ENCODE results near the gene LRFN4.
A peak's percentile ranks its signal among the peaks of the same experiment; 100 is the strongest.

LRFN4 gene

DNA sequence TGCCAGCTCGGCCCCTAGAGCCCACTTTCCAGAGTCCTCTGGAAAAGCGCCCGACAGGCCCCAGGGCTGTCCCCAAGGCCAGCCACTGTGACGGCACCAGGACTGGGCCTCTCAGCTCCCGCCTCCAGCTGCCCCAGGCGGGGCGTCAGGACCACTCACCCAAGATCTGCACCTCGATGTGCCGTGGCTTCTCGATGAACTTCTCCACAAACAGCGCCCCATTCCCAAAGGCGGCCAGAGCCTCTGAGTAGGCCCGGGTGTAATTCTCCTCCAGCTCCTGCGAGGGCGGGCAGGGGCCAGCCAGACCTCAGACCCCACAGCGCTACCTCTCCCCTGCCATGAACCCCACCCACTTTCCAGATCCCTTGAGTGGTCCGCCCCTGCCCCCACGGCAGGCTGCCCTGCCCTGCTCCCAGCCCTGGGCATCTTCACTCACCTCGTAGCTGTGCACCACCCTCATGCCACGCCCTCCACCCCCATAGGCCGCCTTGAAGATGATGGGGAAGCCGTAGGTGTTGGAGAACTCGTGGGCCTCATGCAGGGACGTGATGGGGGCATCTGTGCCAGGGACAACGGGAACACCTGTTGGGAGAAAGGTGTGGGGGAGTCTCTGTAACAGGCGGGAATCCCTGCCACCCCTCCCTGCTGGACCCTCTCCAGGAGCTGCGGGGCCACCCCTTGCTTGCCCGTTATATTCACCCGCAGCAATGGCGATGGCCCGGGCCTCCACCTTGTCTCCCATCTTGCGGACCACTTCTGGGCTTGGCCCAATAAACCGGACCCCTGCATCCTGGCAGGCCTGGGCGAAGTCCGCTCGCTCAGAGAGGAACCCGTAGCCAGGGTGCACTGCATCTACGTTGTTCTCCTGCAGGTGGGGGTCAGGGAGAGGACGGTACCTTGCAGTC is 14.0 kb downstream of the LRFN4 start:
- DNase-seq (ENCODE audit: low read depth in 2 of 3, low spot score in 2 of 3): no peak

DNA sequence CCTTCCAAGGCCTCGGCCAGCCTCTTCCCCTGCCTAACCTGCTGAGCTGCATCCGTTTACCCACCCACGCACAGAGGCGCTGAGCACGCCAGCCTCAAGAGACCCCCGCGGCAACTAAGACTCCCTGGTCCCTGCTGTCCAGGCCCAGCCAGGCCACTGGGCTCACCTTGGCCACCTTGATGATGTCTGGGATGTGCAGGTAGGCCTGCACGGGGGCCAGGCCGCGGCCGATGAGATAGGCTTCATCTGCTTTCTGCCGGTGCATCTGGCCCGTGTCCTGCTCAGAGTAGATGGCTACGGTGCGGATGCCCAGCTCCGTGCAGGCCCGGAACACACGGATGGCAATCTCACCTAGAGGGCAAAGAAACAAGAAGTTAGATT is 14.6 kb downstream of the LRFN4 start:
- DNase-seq (ENCODE audit: low read depth in 2 of 3, low spot score in 2 of 3): no peak

- no peak for DNase-seq (ENCODE audit: low read depth in 2 of 3, low spot score in 2 of 3)
Observed at GRCh38 chr11:66874232-66874631, 17.4 kb downstream of the LRFN4 start.

GRCh38 chr11:66875378-66875777 is 18.5 kb downstream of the LRFN4 start:
- no peak for DNase-seq (ENCODE audit: low read depth in 2 of 3, low spot score in 2 of 3)

DNA sequence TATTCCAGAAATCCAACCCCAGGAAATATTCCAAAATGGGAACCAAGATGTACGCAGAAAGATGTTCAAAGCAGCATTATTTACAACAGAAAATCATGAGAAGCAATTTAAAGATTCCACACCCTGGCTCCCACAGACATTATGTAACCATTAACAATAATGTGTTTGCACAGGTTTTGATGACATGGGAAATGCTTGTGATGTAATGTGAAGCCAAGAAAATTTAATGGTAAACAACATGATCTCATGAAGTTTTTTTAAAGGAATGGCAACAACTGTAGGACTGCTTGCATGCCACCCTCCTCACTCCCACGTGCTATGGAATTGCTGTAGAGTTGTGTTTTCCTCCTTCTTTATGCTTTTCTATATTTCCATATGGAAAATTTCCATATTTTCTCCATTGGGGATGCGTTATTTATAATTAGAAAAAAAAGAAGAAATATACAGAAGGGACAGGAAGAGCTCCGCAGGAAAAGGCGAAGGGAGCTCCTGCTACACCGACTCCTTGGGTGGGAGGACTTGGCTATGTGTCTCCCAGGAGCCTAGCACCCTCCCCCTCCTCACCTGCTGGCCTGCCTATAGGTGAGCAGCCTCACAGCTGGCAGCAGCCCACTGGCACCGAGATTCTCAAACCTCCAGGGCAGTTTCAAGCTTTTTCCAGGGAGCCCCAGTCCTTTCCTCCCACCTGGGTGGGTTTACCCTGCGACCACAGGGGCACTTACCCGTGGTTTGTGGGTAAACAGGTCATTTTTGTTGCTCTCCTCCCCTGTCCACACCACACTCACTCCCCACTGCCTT is 20.9 kb downstream of the LRFN4 start:
- no peak for DNase-seq (ENCODE audit: low read depth in 2 of 3, low spot score in 2 of 3)

GRCh38 chr11:66878474-66878873 is 21.6 kb downstream of the LRFN4 start:
- no peak for DNase-seq (ENCODE audit: low read depth in 2 of 3, low spot score in 2 of 3)

- DNase-seq (ENCODE audit: low read depth in 2 of 3, low spot score in 2 of 3): no peak
Observed at GRCh38 chr11:66879000-66879399, 22.1 kb downstream of the LRFN4 start.

DNA sequence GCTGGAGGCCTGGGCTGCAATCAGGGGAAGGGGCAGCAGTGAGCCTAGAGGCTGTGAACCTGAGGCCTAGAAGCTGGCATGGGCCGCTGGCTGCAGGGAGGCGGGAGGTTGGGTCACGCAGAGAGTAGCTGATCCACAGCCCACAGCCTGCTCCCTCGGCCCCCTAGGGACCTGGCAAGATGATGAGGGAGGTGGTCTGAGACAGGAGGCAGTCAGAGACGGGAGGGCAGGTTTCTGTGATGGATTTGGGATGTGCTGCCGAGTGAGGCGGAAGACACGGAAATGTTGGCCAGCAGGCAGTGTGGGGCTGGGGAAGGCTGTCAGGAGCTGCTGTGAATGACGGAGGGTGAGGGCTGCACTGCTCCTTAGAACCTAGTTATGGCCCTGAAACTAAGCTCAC is 22.7 kb downstream of the LRFN4 start:
- DNase-seq (ENCODE audit: low read depth in 2 of 3, low spot score in 2 of 3): no peak

GRCh38 chr11:66879999-66880398 is 23.1 kb downstream of the LRFN4 start:
- no peak for DNase-seq (ENCODE audit: low read depth in 2 of 3, low spot score in 2 of 3)

DNA sequence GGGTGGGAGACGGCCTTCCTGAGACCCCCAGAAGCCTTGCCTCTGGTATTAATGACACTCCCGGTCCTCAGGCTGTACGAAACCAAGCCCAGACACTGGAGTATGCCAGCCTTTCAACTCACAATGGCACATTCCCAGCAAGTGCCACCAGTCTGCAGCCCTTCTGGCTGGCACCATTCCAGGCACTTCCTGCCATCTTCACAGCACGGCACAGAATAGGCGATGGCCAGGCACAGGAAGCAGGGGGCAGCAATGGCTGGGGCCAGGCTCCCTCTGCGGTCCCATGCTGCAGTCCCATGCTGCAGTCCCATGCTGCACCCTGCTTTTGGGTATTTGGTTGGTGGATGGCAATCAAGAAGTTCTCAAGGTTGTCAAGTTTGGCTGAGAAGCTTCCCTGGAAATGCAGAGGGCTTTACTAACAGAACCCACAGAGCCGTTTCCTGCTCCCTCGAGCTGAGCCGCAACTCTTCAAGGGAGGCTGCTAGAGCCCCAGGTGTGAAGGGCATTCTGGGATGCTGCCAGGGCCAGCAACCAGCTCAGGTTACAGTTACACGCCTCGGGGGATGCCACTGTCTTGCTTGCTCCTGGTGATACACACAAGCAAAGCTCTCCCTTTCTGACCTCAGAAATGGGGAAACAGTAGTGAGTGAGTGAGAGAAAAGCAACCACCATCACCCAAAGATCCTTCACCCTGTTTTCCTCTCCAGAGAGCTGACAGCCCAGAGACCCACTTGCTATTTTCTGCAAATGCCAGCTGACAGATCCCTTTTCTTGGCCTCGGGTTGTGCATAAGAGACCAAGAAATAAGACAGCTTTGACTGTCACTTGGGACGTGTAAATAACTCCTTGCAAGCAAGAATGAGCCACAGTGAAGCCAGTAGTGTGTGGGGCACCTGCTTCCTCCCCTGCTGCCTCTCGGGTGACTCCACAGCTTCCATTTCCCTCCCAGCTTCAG is 23.9 kb downstream of the LRFN4 start:
- no peak for DNase-seq (ENCODE audit: low read depth in 2 of 3, low spot score in 2 of 3)

DNA sequence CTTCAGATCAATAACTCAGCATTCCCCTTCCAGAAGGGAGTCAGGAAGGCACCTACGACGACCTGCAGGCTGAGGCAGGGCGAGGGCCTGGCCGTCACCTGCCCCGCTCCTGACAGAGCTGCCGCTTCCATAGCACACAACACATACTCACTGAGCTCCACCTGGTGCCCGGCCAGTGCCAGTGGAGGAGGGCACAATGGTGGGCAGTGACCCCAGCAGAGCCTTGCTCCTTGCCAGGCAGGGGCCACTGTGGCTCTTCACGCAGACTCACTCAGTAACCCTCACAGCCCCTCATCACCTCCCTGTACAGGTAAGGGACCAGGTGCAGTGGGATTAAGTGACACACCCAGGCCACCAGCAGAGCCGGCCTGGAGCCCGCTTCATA is 24.6 kb downstream of the LRFN4 start:
- no peak for DNase-seq (ENCODE audit: low read depth in 2 of 3, low spot score in 2 of 3)

- DNase-seq (ENCODE audit: low read depth in 2 of 3, low spot score in 2 of 3): no peak
Observed at GRCh38 chr11:66881927-66882452, 25.1 kb downstream of the LRFN4 start.

DNA sequence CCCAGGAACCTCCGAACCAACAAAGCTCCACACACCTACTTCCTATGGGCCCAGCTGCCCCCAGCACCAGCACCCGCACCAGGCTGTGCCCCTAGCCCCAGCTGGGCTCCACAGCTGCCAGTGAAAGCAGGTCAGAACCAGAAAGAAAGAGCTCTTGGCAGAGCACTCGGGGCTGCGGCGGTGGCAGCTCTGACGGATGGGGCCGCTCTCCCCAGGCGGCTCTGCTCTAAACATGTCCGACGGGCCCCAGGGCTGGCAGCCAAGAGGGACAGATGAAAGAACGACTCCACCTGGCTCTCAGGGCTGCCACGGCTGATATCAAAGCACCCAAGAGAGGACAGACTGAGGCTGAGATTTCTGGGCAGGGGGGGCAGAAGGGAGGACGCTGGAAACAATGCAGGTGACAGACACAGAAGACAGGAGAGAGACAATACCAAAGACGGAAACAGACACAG is 25.7 kb downstream of the LRFN4 start:
- DNase-seq (ENCODE audit: low read depth in 2 of 3, low spot score in 2 of 3): no peak

- DNase-seq (ENCODE audit: low read depth in 2 of 3, low spot score in 2 of 3): peak in 2 of 3 experiments; percentile 32 to 51
Observed at GRCh38 chr11:66883016-66883965, 26.4 kb downstream of the LRFN4 start.

GRCh38 chr11:66884443-66884842 is 27.6 kb downstream of the LRFN4 start:
- no peak for DNase-seq (ENCODE audit: low read depth in 2 of 3, low spot score in 2 of 3)

DNA sequence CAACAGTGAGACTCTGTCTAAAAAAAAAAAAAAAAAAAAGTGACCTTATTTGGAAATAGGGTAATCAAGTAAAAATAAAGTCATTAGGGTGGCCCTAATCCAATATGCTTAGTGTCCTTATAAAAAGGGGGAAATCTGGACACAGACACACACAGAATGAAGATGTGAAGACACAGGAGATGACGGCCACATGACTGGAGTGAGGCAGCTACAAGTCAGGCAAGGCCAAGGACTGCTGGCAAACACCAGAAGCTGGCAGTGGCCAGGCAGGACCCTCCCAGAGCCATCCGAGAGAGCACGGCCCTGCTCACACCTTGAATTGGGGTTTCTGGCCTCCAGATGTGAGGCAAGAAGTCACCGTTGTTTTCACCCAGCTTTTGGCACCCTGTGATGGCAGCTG is 28.6 kb downstream of the LRFN4 start:
- DNase-seq (ENCODE audit: low read depth in 2 of 3, low spot score in 2 of 3): no peak

DNA sequence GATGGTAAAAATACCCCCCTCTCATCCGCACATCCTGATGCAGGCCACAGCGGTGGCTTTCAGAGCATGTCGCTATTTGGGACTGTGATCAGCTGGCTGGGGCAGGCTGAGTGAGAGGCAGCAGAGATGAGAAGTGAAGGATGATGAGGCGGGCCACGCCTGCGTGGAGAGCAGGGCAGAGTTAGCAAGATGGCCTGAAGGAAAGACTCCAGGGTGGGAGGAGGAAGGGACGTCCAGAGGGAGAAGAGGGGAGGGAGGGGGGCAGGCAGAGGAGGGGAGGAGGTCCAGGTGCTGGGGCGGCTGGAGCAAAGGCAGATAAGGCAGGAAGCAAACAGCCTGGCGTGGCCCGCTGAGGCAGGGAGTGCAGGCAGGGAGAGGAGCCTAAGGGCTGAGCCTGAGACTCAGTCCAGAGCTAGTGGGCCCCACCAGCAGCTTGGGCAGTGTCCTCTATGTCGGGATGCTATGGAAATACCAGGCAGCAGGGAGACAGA is 29.1 kb downstream of the LRFN4 start:
- no peak for DNase-seq (ENCODE audit: low read depth in 2 of 3, low spot score in 2 of 3)

- DNase-seq (ENCODE audit: low read depth in 2 of 3, low spot score in 2 of 3): no peak
Observed at GRCh38 chr11:66886671-66887221, 29.9 kb downstream of the LRFN4 start.

GRCh38 chr11:66887526-66887925 is 30.7 kb downstream of the LRFN4 start:
- no peak for DNase-seq (ENCODE audit: low read depth in 2 of 3, low spot score in 2 of 3)

Measured in activated CD8-positive, alpha-beta memory T cell treated with anti-CD3 and anti-CD28 coated beads for 48 hours (primary cell).